HUES6 (cell line): ENCODE results near the gene PROK2.

Source experiments
- H3K27ac ChIP-seq: 2 replicates; pipeline ENCODE4 v1.7.0; 2013; ENCODE audit warnings: low read depth, mild to moderate bottlenecking, low read length, inconsistent platforms
- H3K27me3 ChIP-seq: 2 replicates; pipeline ENCODE4 v1.6.1; 2013; ENCODE audit warnings: low read length; ENCODE audit not compliant: control insufficient read depth, insufficient read depth
- H3K36me3 ChIP-seq: 2 replicates; pipeline ENCODE4 v1.6.1; 2013; ENCODE audit warnings: low read length; ENCODE audit not compliant: control insufficient read depth, insufficient read depth
- H3K4me1 ChIP-seq: 2 replicates; pipeline ENCODE4 v1.6.1; 2013; ENCODE audit warnings: low read length; ENCODE audit not compliant: control insufficient read depth, insufficient read depth
- H3K4me3 ChIP-seq: 2 replicates; pipeline ENCODE4 v1.5.1; 2013; ENCODE audit warnings: low read depth, low read length
- H3K9ac ChIP-seq: one replicate; pipeline ENCODE4 v1.6.1; 2013; ENCODE audit warnings: mild to moderate bottlenecking, low read length
- H3K9me3 ChIP-seq: 2 replicates; pipeline ENCODE4 v1.6.1; 2013; ENCODE audit warnings: low read depth, low read length; ENCODE audit not compliant: control insufficient read depth, insufficient read depth

The PROK2 gene

DNA sequence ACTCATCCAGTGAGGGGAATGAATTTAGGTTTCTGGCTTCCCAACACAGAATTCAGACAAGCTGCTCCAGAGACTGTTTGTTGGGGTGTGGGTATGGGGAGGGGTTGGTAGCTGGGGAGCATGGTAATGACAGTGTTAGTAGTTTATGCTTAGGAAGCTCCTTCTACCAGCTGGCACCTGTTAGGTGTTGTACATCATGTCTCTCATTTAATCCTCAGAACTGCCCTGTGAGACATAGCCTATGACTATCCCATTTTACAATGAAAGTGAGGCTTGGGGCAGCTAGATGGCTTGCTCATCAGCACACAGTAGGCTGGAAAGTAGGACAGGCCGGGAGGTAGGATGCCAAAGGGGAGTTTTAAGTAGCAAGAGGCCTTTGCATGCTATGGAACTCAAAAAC is 62.3 kb downstream of the PROK2 start:
- Histone ChIP-seq H3K27ac (no peak overlapping the region), H3K4me1 (peaks cover 9% of the 10 kb centered on the region), H3K4me3 (no peak overlapping the region), H3K9ac (no peak overlapping the region), H3K36me3 (no peaks in the 10 kb centered on the region), H3K27me3 (peaks cover 38% of the 10 kb centered on the region), H3K9me3 (no peaks in the 10 kb centered on the region)
